ENCODE results near the gene SNCB.

The SNCB gene

DNA sequence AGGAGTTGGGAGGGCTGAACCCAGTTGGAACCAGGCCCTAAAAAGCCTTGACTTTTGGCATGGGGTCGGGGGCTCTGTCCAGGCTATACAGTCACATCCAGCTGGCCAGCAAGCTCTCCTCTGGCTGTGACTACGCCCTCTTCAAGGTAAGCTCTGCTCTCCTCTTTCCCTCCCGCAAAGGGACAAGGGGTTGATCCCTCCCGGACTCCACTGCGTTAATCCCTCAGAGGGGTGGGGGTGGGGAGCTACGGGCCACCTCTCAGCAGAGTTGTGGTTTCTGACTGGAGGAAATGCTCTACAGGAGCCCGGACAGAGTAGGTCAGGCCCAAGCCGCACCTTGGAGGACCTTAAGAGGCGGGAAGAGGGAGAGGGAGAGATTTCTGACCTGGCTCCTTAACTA, 14.0 kb upstream of the SNCB start:
- no peak for DNase-seq (ENCODE audit: low spot score)

DNA sequence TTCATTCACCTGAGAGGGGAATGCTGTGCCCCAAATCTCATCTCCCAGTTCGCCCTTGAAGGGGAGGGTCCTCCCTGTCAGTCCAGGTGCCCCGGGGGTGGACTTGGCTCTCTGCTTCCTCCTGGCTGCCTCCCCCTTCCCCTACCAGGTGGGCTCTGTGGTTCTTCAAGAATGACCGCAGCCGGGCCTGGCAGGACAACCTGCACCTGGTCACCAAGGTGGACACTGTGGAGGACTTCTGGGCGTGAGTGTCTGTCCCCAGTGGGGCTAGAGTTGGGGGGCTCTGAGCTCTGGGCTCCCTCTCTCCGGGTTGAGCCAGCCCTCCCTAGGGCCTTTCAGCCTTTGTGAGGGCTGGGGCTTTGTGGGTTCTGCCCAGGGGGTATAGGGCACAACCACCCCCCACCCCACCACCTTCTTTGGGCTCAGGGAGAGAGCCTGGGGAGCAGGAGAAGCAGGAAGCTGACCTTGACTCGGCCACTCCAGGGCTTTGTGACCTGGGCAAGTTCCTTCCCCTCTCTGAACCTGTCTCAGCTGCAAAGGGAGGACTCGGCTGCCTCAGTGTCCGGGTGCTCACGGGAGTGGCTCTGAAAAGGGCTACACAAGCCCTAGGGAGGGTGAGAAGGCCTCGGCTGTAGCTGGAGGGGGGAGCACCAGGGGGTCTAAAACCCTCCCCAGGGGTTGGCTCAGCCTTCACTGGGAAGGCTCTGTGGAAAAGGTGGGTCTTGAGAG, 13.3 kb upstream of the SNCB start:
- DNase-seq (ENCODE audit: low spot score): no peak

DNA sequence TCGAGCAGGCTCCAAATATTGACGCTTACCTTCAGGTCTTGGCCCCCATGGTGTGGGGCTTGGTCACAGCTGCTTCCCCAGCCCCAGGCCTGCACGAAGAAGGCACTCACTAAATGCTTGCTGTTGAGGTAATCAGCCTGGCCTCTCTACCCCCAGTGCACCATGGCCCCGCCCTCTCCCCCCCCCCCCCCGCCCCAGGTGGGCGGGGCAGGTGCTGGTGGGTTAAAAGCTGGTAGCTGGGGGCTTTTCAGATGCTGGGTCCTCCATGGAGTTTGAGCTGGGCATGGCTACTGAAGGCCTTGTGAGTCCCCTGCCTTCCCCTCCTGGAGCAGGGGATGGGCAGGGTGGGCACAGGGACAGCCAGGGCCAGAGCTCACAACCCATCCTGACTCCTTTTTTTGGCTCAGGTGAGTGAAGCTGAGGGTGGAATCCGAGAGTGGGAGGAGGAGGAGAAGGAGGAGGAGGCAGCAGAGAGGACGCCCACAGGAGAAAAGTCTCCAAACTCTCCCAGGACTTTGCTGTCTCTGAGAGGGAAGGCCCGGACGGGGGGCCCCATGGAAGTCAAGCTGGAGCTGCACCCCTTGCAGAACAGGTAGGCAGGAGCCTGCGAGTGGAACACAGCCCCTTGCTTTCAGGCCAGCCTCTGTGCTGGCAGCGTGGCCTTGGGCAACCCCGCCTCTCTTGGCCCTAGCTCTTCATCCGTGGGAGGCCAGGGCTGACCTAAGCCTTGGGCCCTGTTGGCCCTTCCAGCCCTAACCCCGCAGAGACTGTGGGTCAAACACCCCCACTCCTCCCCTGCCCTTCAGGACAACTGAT, 12.5 kb upstream of the SNCB start:
- DNase-seq (ENCODE audit: low spot score): no peak

DNA sequence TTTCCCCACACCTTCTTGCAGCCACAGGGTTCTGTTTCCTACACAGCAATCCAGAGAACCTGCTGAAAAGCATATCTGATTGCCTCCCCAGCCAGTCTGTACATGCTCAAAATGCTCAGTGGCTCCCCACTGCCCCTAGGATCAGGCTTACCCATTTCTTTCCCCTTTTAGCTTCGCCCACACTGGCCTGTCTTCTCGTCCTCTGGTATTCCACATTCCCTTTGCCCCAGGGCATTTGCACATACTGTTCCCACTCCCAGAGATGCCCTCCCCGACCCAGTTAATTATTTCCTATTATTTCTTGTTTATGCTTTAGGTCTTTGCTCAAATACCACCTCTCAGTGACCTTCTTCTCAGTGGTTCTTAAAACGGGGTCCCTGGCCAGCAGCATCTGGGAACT, 10.3 kb upstream of the SNCB start:
- DNase-seq (ENCODE audit: low spot score): no peak

DNA sequence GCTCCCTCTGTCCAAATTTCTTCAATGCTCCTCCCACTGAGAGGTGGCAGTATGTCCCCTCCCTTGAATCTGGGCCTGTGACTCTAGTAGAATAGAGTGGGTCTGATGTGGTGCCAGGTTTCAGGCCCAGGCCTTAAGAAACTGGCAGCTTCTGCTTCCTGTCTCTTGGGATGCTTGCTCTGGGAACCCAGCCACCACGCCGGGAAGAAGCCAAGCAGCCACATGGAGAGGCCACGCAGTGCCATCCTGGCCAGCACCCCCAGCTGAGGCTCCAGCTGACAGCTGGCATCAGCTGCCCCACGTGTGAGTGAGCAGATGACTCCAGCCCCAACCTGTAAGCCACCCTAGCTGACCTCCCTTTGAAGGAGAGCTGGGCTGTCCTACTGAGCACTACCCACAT, 9.6 kb upstream of the SNCB start:
- DNase-seq (ENCODE audit: low spot score): no peak

DNA sequence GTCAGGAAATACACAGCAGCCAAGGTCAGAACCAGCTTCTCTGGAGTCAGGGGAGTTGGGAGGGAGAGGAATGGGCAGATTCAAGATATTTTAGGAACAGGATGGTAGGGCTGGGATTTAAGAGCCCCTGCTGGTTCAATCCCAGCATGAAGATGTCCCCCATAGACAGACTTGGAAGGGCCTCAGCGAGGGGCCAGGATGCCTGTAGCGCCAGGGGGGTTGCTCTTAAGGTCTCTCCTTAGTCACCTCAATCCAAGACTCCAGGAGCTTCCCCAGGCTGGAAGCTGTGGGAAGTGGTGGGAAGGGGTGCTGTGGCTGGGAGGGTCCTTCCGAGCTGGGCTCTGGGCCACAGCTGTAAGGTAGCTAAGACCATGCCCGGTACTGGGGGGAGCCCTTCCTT, 8.9 kb upstream of the SNCB start:
- DNase-seq (ENCODE audit: low spot score): no peak

DNA sequence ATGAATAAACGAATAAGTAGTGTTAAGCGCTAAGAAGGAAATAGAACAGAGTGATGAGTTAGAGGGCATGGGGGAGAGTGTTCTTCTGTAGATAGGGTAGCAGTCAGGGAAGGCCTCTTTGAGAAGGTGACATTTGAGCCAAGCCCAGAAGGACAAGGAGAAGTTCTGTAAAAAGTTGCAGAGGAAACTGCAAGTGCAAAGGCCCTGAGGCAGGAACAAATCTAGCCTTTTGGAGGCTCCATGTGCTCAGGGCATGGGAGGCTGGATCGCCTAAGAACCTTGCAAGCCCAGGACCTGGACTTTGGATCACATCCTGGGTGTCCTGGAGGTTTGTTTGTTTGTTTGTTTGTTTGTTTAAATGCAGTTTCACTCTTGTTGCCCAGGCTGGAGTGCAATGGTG, 8.1 kb upstream of the SNCB start:
- no peak for DNase-seq (ENCODE audit: low spot score)

DNA sequence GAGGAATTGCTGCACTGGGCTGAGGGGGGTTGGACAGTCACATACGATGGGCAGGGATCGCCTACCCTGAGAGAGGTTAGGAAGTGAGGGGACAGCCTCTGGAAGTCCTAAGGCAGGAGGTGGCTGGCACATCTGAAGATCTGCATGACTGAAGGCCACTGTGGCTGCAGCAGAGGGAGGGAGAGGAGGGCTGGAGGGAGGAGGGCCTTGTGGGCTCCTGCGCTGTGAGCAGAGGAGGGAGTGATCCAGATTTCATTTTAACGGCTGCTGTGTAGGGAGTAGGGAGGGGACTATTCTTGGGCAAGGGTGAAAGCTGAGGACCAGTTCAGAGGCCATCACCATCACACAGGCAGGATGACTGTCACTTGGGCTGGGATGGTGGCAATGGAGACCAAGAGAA, 7.2 kb upstream of the SNCB start:
- no peak for DNase-seq (ENCODE audit: low spot score)

DNA sequence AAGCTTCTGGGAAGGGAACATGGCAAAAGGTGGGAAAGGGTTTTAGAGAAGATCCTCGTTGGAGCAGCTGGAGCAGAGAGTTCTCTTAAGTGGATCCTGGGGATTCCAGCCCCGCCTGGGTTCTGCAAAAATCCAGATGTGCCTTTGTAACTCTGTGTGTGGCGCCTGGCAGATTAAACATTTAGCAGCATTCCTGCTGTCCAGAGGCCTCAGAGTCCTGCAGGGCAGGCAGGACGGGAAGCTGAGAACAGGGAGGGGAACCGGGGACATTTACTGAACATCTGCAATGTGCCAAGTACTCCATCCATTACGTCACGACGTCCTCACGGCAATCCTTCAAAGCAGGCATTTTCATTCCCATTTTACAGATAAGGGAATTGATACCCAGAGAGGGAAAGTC, 6.1 kb upstream of the SNCB start:
- no peak for DNase-seq (ENCODE audit: low spot score)

DNA sequence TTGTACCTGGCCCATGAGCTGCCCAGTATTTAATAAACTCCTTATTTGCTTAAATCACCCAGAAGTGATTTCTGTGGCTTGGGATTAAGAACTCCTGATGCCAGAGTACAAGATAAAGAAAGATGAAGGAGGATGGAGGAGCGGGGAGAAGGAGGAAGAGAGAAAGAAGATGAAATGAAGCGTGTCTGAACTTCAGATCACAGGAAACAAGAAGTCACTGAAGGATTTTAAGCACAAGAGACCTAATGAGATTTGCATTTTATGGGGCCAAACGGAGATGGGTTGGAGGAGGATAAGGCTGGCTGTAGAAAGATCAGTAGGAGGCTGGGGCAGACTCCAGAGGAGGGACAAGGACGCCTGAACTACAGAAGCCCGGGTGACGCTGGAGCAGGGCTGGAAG, 3.3 kb upstream of the SNCB start:
- DNase-seq (ENCODE audit: low spot score): peak; percentile 64

DNA sequence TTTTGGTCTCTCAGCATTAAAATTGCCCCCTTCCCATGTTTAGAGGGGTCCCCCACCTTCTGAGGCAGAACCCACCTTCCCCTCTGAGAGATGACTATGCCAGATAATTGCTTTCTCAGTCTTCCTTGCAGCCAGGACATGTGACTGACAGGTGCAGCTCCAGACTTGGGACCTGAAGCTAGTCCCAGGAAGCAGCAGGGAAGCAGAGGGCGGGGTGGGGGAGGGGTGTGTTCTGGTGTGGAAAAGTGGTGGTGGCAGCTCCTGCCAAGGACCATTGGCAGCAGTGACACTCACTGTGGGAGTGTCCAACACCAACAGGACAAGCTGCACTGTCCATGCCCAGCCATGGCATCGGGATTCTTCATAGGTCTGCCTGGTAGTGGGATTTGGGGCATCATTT, 2.4 kb upstream of the SNCB start:
- no peak for DNase-seq (ENCODE audit: low spot score)

DNA sequence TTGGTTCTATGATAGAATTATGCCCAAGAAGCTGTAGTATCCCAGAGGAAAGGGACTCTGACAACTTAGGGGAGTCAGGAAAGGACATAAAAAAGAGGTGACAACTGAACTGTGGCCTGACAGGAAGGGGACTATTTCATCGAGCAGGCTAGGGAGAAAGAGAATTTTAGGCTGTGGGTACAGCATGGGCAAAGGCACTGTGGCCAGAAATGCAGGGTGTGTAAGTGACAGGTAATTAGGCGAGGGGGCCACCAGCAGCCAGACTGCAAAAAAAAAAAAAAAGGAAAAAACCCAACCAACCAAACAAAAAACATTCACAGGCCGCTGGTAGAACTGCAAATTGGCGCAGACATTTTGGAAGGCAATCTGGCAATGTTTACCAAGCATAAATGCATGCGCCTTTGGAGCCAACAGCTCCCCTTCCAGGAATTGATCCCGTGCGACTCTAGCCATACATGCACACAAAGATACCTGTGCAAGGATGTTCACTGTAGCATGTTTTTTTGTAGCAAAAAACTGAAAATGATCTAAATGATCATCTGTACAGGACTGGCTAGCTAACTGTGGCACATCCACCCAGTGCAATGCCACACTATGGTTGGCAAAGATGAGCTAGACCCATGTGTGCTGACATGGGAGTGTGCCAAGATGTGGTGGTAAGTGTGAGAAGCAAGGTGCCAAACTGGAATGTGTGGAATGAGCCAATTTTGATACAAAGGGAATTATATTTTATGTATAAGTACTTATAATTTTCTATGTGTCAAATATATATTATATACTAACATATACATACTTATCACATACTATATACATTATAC, 1.3 kb upstream of the SNCB start:
- DNase-seq (ENCODE audit: low spot score): no peak

DNA sequence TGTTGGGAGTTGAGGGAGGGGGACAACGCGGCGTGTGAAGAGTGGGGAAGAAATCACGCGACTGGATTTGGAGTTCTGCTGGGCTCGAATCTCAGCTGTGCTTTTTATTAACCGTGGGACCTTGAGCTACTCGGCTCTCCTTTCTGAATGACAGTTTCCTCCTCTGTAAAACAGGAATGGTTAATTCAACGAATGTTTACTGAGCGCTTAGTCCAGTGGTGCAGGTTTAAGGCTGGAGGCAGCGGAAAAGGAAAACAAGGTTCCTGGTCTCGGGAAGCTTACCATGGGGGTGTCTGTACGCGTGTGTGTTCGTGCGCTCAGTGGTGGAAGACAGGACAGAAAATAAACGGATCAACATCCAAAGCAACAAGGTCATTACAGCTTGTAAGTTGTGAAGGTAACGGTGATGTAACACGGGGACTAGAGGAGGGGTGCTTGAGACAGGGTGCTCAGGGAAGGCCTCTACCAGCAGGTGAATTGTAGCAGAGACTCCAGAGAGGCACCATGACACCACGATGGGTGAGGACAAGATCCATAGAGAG, 418 bp upstream of the SNCB start:
- no peak for DNase-seq (ENCODE audit: low spot score)

DNA sequence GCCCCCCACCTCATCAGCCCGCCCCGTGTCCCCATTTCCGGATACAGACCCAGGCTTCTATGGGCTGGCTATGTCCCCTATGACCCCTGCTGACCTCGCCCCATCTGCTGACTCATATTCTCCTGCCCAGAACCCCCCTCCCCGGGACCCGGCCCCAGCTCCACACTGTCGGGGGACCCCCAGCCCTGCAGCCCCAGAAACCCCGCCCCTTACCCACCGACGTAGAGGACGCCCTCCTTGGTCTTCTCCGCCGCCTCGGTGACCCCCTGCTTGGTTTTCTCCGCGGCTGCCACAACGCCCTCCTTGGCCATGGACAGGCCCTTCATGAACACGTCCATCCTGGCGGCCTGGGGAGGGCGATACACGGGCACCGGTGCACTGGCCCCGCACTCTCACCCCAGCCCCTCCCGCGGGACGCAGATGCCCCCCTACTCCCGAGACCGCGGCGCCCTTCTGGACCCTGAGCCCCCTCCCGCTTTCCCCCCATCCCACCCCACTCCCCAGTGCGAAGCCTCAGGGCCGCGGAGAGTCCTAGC, 949 bp downstream of the SNCB start:
- no peak for DNase-seq (ENCODE audit: low spot score)

DNA sequence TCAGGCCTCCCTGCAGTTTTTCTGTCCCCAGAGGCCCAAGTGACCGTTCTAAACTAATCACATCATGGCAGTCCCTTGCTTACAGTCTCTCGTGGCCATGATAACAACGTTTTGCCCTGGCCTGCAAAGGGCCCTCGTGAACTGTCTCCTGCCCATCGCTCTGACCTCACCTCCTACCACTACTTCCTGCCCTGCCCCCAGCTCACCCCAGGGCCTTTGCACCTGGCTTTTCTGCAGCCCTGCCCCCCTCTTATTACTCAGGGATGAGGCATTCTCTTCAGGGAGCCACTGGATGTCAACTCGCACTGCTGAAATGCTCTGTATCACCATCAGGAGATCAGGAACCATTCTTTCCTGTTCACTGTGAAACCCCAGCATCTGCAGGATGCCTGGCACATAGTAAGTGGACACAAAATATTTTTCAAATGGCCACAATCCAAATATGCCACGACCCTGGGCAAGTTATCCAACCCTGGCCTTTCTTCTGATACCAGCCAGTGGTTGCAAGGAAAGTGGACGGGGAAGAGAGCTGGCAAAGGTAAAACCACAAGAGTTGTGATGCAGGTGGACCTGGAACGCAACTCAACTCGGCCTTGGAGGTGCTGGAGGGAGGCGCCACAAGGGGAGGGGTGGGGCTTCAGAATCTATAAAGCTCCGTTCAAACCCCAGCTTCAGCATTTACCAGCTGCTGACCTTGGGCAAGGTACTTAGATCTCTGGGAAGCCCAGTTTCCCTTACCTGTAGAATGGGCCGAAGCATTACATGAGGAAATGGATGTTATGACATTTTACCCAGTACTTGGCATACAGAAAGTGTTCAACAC, 1.7 kb downstream of the SNCB start:
- no peak for DNase-seq (ENCODE audit: low spot score)

DNA sequence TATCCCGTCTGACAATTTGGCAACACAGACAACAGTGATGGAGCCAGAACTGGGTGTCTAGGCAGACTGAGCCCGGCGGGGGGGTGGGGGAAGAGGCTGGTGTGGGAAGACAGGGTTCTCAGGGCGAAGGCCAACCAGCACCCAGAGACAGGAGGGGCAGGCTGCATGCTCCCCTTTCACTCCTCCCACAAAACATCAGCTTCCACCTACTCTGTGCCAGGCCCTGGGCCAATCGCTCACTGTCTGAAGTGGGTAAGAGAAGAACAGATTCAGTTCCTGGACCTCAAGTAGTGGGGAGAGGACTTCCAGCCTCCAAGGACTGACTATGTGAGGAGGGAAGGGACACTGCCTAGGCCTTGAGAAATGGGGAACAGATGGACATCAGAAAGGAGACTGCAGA, 2.8 kb downstream of the SNCB start:
- no peak for DNase-seq (ENCODE audit: low spot score)

DNA sequence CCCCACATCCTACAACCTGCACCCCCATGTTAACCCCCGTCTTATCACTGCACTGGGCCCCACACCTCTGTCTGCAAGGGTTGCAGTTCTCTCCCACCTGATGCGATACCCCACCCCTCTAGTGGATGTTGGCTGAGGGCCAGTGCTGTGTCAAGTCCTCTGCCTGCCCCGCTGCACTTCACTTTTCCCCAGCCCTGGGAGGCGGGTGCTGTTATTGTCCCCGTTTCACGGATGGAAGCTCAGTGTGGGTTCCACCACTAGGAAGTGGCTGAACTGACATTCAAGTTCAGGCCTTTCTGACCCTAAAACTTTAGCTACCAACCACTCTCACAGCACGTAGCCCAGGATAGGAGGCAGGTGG, 3.5 kb downstream of the SNCB start:
- DNase-seq (ENCODE audit: low spot score): no peak

DNA sequence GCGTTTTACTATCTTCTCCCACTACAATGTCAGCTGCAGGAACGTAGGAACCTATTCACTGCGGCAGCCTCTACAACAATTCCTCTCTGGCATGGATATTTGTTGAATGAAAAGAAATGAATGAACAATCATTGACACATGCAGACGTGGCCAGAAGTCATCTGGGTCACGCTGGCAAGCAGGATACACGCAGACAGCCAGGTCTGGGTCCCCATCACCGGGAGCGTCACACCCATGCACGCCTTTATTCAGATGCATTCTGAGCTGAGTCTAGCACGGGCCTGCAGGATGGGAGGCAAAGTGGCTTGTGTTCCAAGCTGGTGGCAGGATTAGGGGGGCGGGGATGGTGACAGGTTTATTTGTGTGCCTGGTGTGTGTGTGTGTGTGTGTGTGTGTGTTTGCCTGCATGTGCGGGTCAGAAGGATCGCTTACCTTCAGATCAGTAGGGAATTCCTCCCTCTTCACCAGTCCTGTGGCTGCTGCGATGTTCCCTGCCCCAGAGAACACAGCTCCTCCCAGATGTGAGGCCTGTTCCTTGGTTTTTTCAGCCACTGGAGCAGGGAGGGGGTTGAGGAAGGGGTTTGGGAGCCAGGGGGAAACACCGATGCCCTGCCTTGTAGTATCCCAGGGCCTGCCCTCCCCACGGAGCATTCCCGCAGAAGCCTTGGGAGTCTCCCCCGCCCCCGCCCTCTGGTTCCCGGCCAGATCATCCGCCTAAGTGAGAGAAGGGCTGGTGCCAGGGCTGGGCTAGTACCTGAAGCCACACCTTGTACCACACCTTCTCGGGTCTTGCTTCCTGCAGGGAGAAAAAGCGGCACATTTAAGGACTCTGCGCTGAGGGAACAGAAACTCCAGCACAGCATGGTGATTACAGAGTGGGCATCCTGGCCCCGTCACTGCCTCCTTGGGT, 4.1 kb downstream of the SNCB start:
- no peak for DNase-seq (ENCODE audit: low spot score)

DNA sequence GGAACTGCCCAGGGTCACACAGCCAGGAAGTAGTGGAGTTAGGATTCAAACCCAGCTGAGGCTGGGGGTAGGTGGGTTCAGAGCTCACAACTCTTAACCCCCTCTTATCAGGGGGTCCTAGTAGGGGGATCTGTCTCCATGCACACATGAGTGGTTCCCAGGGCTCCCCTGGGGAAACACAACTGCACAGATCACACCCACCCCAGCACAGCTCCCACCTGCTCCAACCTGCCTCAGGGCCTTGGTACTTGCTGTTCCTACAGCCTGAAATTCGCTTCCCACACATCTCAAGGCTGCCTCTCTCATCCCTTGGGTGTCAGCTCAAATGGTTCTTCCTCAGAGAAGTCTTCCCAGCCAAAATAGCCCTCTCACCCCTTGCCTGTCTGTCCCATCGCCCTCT, 4.8 kb downstream of the SNCB start:
- no peak for DNase-seq (ENCODE audit: low spot score)

DNA sequence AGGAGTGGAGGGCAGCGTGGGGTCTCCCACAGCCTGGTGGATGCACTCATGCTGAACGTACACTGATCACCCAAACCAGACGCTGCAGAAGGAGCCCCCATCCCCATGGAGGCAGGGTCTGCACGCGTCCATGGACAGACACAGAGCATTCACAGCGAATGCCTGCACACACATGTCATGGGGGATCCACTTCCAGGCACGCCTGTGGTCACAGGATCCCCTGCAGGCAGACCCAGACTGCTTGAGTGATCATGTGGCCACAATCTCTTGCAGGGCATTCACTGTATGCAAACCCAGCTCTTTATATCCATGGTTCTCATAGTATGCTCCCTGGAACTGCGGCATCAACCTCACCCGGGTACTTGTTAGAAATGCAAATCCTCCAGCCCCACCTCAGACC, 5.4 kb downstream of the SNCB start:
- no peak for DNase-seq (ENCODE audit: low spot score)

DNA sequence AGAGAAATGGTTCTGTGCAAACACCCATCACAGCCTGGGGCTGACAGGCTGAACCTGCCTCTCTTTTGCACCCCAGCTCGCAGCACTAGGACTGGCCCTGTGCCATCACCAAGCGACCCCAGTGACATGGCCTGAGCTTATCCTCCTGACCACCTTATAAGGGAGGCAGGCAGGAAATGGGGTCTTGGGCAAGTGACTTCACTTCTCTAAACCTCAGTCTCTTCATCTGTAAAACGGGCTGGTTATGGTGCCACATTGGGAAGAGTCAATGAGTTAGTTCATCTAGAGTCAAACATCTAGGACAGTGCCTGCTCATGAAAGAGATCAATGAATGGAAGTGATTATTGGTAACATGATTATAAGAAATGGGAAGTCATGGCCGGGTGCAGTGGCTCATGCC, 6.2 kb downstream of the SNCB start:
- DNase-seq (ENCODE audit: low spot score): no peak
